GM18502 (cell line): ENCODE data around the gene AHNAK2.
"Not testable (repeated sequence)": the region's sequence is repeated elsewhere in the genome, so short reads cannot be mapped to it uniquely, and the experiment has no call there.

Source experiments
- ATAC-seq: cut with Tn5 transposase; IDR thresholded peaks from one replicate; pipeline ENCODE4 v1.9.1; 2021; ENCODE audit warnings: mild to moderate bottlenecking; ENCODE audit not compliant: unreplicated experiment, poor library complexity

The AHNAK2 gene

GRCh38 chr14:104977681-104978653, at the start of gene AHNAK2:
Gene AHNAK2, minus strand, starts transcription at chr14:104978374. Its CDS starts 137 bp downstream, at chr14:104978237.
- peak; percentile 50 for ATAC-seq

- not testable (repeated sequence) for ATAC-seq
These were observed 49.5 kb upstream of the AHNAK2 start for GRCh38 chr14:105027718-105028117.

- no peak for ATAC-seq
These were observed 48.8 kb upstream of the AHNAK2 start for GRCh38 chr14:105026802-105027563.

GRCh38 chr14:105026033-105026785, 48.0 kb upstream of the AHNAK2 start:
- no peak for ATAC-seq

- no peak for ATAC-seq
These were observed 47.3 kb upstream of the AHNAK2 start for GRCh38 chr14:105025429-105025828.

GRCh38 chr14:105023791-105024480, 45.8 kb upstream of the AHNAK2 start:
- ATAC-seq, result no peak

- ATAC-seq, result no peak
These were observed 45.0 kb upstream of the AHNAK2 start for GRCh38 chr14:105023144-105023543.

GRCh38 chr14:105022276-105022670, 44.1 kb upstream of the AHNAK2 start:
- no peak for ATAC-seq

GRCh38 chr14:105021656-105022275, 43.6 kb upstream of the AHNAK2 start:
- ATAC-seq, result no peak

- ATAC-seq, result peak; percentile 75
These were observed 42.9 kb upstream of the AHNAK2 start, which contains the start of gene CDCA4 for GRCh38 chr14:105020815-105021655. Gene CDCA4, minus strand, starts transcription at chr14:105021083. Its CDS starts 9,154 bp downstream, at chr14:105011929.

- ATAC-seq, result peak; percentile 32
These were observed 42.0 kb upstream of the AHNAK2 start for GRCh38 chr14:105019861-105020814.

GRCh38 chr14:105018414-105018813, 40.2 kb upstream of the AHNAK2 start:
- no peak for ATAC-seq

GRCh38 chr14:105015905-105016304, 37.7 kb upstream of the AHNAK2 start:
- no peak for ATAC-seq

GRCh38 chr14:105015242-105015641, 37.1 kb upstream of the AHNAK2 start:
- no peak for ATAC-seq

- ATAC-seq, result no peak
These were observed 36.5 kb upstream of the AHNAK2 start for GRCh38 chr14:105014631-105015030.

GRCh38 chr14:105014032-105014431, 35.9 kb upstream of the AHNAK2 start:
- no peak for ATAC-seq

- no peak for ATAC-seq
These were observed 35.1 kb upstream of the AHNAK2 start for GRCh38 chr14:105013150-105013785.
